Activated B cell treated with CpG ODN at 0.5 μM for 24 hours (primary cell): ENCODE data around the gene DLG2. TPM values are rescaled to one million over a fixed set of nuclear protein-coding genes. Genes with fewer than 3 reads are reported as not detected.

Source experiments
- ATAC-seq: fragments of 200-7000 bp; cut with Tn5 transposase; one replicate; pipeline ENCODE4 v1.10.0; 2021; ENCODE audit warnings: low read depth, mild to moderate bottlenecking, moderate library complexity
- CTCF ChIA-PET: fragments of 350-600 bp; sonication (Branson Sonifier 250); formaldehyde crosslinking; loops from one replicate; lab custom pipeline; 2021; ENCODE audit warnings: antibody characterized with exemption; lab: Charles Lee
- POLR2A ChIA-PET: fragments of 350-600 bp; sonication (Branson Sonifier 250); formaldehyde crosslinking; loops from one replicate; lab custom pipeline; 2021; ENCODE audit warnings: antibody characterized with exemption; lab: Charles Lee
- DNase-seq: peaks from one replicate; pipeline ENCODE4 v3.0.0; 2022
- H3K27ac Mint-ChIP-seq: one replicate; pipeline ENCODE4 v1.8.0; 2020; ENCODE audit warnings: mixed read lengths
- H3K27me3 Mint-ChIP-seq: one replicate; pipeline ENCODE4 v1.8.0; 2021; ENCODE audit warnings: mixed read lengths
- H3K36me3 Mint-ChIP-seq: one replicate; pipeline ENCODE4 v1.8.0; 2021; ENCODE audit warnings: low read depth, mixed read lengths
- H3K4me1 Mint-ChIP-seq: one replicate; pipeline ENCODE4 v1.8.0; 2021; ENCODE audit warnings: mixed read lengths
- H3K4me3 Mint-ChIP-seq: one replicate; pipeline ENCODE4 v1.8.0; 2020; ENCODE audit warnings: mild to moderate bottlenecking, mixed read lengths
- H3K9me3 Mint-ChIP-seq: one replicate; pipeline ENCODE4 v1.8.0; 2020; ENCODE audit warnings: mixed read lengths
- intact Hi-C: fragments of 100-400 bp; cut with micrococcal nuclease; formaldehyde crosslinking; loops from one replicate; pipeline ENCODE4 v1.15.1; 2024
- total RNA-seq: library from RNA; stranded (reverse); gene quantifications from 2 replicates; pipeline ENCODE4 v1.2.3, GENCODE V29; 2022
- TF ChIP-seq, protein P1 (sequence below): fragments of 200-600 bp; IDR thresholded peaks from one replicate; pipeline ENCODE4 v1.8.0; 2022; ENCODE audit warnings: antibody characterized with exemption, mild to moderate bottlenecking

Gene DLG2
- total RNA-seq, 1 donor from 2014 or later, result 2.7 TPM

DNA sequence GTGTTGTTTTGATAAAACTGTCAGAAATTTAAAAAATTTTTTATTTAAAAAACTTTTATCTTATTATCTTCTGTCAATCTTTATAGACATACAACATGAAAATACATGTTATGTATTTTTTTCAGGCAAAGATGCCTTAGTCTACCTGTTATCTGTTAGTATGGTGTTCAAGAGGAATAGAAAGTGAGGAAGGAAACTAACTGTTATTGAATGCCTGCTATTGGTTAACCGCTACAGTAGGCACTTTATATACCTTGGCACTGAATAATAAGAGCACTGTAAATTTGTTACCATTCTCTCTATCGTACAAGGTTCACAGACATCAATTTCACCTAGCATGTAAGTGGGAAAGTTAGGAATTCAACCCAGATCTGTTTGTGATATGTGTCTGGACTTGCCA, 2068.9 kb downstream of the DLG2 start:
- ChIA-PET POLR2A (no interaction called here), CTCF (no interaction called here)
- intact Hi-C loops, result no loop called here
- Mint-ChIP-seq H3K36me3 (no peaks in the 10 kb centered on the region), H3K27me3 (peaks cover 4% of the 10 kb centered on the region), H3K27ac (peak overlapping the region; percentile 81), H3K9me3 (peaks cover 2% of the 10 kb centered on the region), H3K4me3 (no peak overlapping the region), H3K4me1 (peaks cover 42% of the 10 kb centered on the region)
- no peak for ATAC-seq
- DNase-seq, result no peak
- TF ChIP-seq, protein P1, sequence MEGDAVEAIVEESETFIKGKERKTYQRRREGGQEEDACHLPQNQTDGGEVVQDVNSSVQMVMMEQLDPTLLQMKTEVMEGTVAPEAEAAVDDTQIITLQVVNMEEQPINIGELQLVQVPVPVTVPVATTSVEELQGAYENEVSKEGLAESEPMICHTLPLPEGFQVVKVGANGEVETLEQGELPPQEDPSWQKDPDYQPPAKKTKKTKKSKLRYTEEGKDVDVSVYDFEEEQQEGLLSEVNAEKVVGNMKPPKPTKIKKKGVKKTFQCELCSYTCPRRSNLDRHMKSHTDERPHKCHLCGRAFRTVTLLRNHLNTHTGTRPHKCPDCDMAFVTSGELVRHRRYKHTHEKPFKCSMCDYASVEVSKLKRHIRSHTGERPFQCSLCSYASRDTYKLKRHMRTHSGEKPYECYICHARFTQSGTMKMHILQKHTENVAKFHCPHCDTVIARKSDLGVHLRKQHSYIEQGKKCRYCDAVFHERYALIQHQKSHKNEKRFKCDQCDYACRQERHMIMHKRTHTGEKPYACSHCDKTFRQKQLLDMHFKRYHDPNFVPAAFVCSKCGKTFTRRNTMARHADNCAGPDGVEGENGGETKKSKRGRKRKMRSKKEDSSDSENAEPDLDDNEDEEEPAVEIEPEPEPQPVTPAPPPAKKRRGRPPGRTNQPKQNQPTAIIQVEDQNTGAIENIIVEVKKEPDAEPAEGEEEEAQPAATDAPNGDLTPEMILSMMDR, result no peak

DNA sequence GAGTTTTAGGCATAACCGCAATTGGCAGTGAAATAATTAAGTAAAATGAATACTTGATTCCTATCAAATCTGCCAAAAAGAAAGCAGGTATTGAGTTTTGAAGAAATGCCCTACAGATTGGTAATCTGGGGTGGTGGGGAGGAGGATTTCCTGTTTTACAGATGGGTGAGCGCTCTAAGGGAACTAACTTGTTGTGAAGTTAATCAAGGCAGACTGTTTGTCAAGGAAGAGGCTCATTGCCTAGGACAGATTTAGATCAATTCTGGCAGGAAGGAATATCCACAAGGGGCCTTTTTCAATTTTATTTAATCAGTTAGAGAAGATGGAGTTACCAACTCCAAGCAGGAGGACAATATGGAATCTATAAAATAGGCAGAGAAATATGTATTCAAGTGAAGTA, 2069.5 kb downstream of the DLG2 start:
- TF ChIP-seq, protein P1, result no peak
- intact Hi-C loops, result no loop called here
- CTCF ChIA-PET, result no interaction called here

GRCh38 chr11:83554876-83555275, 2072.3 kb downstream of the DLG2 start:
- Mint-ChIP-seq H3K9me3 (peaks cover 2% of the 10 kb centered on the region), H3K27ac (no peak overlapping the region), H3K4me1 (peaks cover 42% of the 10 kb centered on the region), H3K27me3 (peaks cover 2% of the 10 kb centered on the region), H3K4me3 (no peak overlapping the region), H3K36me3 (no peaks in the 10 kb centered on the region)
- TF ChIP-seq, protein P1, result no peak
- ChIA-PET POLR2A (no interaction called here), CTCF (no interaction called here)
- intact Hi-C loops, result no loop called here
- DNase-seq, result no peak
- no peak for ATAC-seq

More for the DNA sequence above, 2069.5 kb downstream of the DLG2 start:
- peaks cover 2% of the 10 kb centered on the region for H3K9me3 Mint-ChIP-seq
- peak; percentile 28 for ATAC-seq
- no peak for DNase-seq
- POLR2A ChIA-PET, result no interaction called here
- H3K4me3 Mint-ChIP-seq, result peak overlapping the region; percentile 62
- peak overlapping the region; percentile 81 for H3K27ac Mint-ChIP-seq
- peaks cover 42% of the 10 kb centered on the region for H3K4me1 Mint-ChIP-seq
- peaks cover 4% of the 10 kb centered on the region for H3K27me3 Mint-ChIP-seq
- H3K36me3 Mint-ChIP-seq, result no peaks in the 10 kb centered on the region

DNA sequence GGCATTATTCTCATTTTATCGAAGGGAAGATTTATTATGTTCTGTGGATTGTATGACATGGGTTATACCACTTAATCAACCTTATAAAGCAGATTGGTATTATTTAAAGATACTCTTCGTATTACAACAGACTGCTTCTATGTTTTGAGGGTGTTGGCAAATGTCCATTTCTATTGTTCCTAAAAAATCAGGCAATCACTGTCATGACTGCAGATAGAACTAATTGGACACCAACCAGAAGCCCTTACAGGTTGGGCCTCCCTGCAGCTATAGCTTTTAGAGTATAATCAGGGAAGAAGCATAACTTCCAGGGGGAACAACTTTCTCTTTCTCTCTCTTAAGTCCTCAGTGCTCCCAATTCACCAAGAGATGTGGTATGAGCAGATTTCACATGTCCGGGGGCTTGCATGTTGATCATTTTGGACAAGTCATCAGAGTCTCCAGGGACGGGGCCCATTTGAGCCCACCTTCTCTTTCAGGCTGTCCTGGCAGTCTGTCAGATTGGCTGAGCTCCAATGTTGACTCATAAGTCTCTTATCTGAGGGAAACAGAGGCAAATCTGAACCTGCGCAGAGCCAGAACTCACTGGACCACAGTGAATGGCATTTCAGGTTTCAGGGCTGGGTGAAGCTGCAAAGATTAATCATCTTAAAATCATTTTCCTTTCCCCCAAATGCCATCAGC, 2077.0 kb downstream of the DLG2 start:
- peaks cover 2% of the 10 kb centered on the region for H3K4me1 Mint-ChIP-seq
- no peaks in the 10 kb centered on the region for H3K36me3 Mint-ChIP-seq
- POLR2A ChIA-PET, result no interaction called here
- no peak overlapping the region for H3K4me3 Mint-ChIP-seq
- no peak for ATAC-seq
- H3K27me3 Mint-ChIP-seq, result peaks cover under 1% of the 10 kb centered on the region
- intact Hi-C loops, result no loop called here
- TF ChIP-seq, protein P1, result no peak
- DNase-seq, result no peak
- peaks cover under 1% of the 10 kb centered on the region for H3K9me3 Mint-ChIP-seq
- CTCF ChIA-PET, result no interaction called here
- no peak overlapping the region for H3K27ac Mint-ChIP-seq

GRCh38 chr11:83546368-83546767, 2080.8 kb downstream of the DLG2 start:
- POLR2A ChIA-PET, result no interaction called here
- intact Hi-C loops, result no loop called here
- Mint-ChIP-seq H3K27ac (no peak overlapping the region), H3K36me3 (no peaks in the 10 kb centered on the region), H3K9me3 (no peaks in the 10 kb centered on the region), H3K27me3 (peaks cover 7% of the 10 kb centered on the region), H3K4me1 (no peaks in the 10 kb centered on the region), H3K4me3 (no peak overlapping the region)
- no peak for ATAC-seq
- CTCF ChIA-PET, result no interaction called here
- no peak for DNase-seq
- TF ChIP-seq, protein P1, result no peak
